CD4-positive, alpha-beta T cell treated with Interleukin-6 for 4 hours (primary cell): Measurements from ENCODE around the gene FKBP10.

Experiments
- DNase-seq: peaks from one replicate; pipeline ENCODE4 v3.0.0-alpha.2; 2020; ENCODE audit warnings: mixed read lengths

Gene FKBP10

DNA sequence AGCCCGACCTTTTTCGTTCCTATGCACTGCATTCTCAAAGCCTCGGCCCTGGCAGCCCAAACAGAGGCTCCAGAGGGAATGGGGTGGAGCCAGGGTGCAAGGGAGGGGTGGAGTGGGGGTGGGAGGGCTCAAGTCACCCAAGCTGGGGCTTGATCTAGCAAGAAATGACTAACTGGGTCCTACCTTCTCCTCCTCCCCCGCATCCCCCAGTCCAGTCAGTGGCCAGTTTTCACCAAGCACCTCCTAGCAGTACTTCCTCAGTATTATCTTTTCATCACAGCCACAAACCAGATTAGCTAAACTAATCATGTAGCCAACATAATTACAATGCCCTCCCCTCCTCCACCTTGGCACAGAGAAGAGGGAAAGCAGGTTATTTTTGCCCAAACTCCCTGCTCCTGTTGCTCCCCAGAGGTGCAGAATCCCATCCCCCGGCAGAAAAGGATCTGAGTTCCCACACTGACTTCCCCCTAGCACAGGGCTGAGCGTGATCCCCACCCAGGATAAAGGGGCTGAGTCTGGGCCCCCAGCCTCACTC is 28.5 kb upstream of the FKBP10 start:
- DNase-seq: no peak

DNA sequence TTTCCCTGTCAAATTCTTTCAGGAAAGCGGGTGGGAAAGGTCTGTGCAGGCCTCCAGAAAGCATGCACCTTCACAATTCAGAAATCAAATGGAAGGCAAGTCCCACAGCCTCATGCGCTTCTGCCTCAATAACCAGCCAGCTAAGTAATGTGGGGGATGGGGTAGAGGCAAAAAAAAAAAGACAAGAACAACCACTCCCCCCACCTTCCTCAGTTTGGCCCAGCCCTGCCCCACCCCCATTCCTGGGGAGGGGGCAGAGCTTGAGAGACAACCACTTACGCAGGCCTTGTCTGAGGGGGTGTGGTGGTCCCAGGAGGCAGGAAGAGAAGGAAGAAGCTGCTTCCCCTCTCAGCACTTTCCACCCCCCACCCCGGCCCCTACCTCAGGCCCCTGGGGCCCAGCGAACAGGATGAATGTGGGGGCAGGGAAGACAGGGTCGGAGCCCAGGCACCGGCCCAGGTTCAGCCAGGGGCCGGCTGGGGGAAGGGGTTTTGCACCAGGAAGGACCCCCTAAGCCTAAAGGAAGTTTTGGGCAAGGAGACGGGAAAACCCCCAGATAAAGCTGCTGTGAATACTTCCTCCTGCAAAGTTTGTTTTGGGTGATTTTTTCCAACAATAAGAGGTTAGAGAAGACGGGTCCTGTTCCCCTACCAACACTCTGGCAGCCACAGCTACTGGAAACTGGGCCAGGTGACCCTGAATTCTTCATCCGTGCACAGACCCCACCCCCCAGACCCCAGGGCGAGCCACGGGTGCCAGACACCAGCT is 27.5 kb upstream of the FKBP10 start:
- DNase-seq: no peak

- DNase-seq: no peak
Observed at GRCh38 chr17:41785859-41786226, 27.0 kb upstream of the FKBP10 start.

GRCh38 chr17:41786227-41787020 is 26.4 kb upstream of the FKBP10 start, which contains the start of gene JUP:
TSS of gene JUP (minus strand) at chr17:41786711. CDS start at chr17:41771854, 14,857 bp downstream.
- peak; percentile 91 for DNase-seq

DNA sequence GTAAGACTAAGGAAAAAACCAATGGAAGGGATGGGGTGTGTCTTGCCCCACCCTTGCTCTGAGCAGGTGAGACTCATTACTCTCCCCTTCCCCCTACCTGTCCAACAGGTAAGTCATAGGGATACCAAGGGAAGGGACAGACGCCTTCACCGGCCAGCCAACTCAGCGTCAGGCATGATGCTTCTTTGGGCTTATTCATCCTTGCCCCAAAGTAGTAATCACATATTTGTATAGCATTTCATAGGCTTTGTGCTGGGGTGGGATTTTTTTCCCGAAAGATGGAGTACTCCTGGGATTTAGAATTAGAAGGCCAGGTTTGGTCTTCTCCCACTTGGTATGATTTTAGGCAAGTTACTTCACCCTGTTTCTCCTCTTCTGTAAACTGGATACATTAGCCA is 25.8 kb upstream of the FKBP10 start:
- DNase-seq: no peak

DNA sequence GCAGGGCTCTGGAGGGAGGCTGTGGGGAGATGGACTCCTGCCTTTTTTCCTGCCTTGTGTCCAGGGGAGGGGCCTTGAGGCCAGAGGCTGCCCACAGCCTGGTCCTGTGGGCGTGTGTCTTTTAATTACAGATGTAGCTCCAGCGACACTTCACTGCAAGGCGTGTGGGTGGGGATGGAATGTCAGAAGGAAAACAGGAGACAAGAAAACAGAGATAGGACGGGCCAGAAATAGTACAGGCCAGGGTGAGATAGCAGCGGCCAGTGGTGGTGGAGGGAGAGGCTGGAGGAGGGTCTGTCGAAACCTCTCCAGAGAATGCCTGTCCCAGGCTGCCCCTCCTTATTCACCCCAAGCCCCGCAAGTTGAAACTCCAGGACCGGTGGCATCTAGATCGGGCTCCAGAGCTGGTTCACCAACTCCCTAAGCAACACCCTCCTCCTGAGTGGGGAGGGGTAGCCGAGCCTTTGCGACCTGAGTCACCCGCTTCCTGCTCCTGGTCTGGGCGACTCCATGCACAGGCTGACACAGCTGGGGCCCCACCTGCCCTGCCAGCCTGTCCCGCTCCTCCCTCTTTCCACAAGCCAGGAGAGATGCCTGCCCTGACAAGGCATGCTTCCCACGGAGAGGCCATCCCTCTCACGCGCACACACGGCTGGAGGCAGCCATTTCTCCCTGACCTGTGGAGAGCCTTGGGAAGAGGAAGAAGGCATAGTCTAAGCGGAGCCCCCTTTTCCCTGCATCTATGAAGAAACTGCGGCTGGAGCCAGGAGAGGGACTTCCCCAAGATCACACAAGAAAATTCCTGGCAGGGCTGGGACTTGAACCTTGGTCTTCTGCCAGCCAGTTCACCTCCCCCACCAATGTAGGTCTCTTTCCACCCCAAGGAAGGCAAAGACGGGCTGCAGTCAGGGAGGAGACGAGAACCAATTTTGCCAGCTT is 19.7 kb upstream of the FKBP10 start:
- peak; percentile 21 for DNase-seq

DNA sequence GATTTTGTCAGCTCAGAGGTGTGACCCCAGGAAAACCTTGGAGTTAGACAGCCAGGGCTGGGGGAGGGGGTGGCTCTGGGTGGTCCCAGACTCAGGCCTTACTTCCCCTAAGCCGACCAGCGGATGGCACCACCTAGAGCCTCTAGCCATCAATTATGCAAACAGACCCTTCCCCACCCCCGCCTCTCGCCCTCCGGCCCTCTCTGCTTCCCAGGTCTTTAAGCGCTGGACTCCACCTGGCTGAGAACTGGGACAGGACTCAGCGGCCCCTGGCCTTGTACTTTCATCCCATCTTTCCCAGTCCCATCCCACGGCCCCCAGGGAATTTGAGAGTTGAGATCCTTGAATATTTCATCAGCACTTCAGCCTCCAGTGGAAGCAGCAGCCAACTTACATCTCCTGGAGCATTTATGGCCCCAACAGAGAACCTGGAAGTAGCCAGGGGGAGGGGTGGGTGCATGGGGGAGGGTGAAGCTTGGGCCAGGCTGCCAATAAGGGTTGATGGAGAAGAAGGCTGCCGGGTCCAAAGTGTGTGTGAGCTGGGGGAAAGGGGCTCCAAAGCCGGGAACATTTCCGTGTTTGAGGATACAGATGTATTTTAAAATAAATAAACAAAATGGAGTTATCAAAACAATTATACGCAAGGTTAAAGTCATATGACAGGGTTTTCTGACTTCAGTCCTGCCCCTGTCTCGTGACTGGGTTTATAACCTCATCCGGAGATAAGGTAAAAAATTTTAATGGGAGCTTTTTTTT is 18.8 kb upstream of the FKBP10 start:
- no peak for DNase-seq

GRCh38 chr17:41794540-41794975 is 18.2 kb upstream of the FKBP10 start:
- no peak for DNase-seq

DNA sequence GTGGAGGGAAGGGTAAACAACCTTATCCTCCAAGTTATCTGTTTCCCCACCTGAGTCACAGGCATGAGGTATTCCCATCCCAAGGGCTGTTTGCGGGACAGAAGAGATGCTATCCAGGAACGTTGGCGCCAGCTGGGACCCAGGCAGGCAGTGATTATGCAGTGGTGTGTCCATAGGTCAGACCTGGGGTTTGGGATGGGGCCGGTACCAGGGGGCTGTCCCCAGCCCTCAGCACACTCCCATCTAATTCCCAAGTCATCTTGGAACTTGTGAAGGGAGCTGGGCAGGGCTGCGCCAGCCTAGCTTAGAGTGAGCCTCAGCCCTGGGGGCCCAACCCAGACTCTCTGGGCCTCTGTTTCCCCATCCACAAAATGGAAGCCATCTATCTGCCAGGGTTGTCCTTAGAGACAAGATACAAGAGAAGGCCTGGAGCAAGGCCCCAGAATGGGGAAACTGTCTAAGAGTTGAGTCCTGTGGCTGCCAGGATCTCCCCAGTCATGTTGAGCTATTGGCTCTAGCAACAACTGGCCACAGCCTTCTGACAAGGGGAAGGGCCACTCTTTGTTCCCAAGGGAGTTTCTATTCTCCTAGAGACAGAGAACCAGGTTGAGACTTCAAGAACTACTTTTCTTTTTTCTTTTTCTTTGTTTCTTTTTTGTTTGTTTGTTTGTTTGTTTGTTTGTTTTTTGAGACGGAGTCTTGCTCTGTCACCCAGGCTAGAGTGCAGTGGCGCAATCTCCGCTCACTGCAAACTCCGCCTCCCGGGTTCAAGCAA is 16.5 kb upstream of the FKBP10 start:
- DNase-seq: no peak

DNA sequence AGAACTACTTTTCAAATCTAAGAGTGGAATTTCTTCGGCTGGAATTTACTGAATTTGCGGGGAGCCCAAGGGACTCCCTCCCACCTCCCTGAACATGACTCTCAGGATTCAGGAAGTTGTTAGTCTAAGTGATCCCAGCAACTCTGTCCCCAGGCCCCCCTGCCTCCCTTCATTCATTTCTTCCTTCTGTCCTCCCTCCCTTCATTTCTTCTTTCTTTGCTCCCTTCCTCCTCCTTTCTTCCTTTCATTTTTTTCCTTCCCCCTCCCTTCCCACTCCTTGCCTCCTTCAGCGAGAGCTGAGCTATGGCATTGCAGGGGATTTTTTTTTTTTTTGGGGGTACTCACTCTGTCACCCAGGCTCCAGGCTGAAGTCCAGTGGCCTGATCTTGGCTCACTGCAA is 15.4 kb upstream of the FKBP10 start:
- DNase-seq: no peak

GRCh38 chr17:41799366-41799765 is 13.4 kb upstream of the FKBP10 start:
- no peak for DNase-seq

DNA sequence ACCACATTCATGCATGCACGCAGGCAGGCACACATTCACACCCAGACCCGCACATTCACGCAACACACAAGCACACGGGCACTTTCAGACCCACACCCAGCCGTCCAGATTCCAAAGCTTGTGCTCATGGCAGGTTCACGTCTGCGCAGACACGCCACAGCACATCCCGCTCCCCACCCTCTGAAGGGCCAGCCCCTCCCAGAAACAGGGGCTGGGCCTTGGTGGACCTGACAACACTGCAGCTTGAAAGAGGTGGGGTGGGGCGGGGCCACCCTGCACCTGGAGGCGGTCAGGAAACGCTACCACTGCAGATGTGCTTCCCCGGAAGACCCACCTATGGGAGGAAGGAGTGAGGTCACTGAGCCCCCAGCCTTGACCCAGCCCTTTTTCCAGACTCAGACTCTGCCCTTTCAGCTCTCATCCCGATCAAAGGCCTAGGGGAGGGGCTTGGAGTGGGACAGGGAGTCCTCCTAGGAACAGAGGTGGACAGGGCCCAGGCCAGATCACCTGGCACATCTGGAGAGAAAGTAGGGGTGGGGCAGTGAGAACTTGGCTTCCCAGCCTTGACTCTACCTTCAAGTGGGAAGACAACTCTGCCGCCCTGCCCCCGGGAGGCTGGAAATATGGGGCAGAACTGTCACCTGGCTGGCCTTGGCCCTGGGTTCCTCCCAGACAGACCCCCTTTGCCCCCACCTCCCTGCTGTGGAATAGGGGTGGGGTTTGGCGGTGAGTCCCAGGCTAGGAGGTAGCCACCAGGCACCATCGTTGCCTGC is 12.0 kb upstream of the FKBP10 start:
- DNase-seq: peak; percentile 50

DNA sequence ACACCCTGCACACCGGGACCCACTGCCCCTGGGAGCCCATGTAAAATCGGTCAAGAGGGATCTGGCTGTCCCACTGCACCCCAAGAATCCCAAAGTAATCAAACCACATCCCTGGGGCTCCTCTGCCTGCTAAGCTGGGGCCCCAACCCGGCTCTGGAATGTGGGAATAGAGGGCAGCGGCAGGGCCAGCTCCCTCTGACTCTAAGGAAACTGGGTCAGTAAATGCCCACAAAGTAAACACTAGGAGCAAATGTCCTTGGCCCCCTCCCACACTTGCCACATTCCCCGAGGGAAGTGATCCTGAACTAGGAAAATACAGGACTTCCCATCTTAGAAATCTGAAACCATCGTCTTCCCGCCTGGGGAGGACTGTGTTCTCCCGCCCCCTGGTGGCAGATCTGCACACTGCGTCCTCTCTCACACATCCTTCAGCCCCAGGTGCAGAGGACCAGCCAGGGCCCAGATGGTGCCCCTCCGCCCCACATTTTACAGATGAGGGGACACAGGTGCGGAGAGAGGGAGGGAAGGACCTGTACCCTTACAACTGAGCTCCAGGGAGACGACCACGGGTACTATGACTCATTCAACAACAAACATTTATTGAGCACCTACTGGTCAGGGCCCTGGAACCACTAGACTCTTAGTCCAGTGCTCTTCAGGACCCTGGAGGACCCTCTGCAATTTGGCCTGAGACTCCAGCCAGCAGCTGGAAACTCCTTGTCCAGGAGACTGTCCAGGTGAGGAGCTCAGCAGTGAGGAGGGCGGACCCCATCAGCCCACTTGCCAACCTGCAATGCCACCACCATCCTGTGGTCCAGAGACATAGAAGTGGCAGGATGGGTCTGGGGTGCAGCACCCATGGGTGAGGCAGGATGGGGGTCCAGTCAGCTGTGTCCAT is 11.2 kb upstream of the FKBP10 start:
- peak; percentile 84 for DNase-seq

- DNase-seq: no peak
Observed at GRCh38 chr17:41803049-41804020, 9.5 kb upstream of the FKBP10 start.

- no peak for DNase-seq
Observed at GRCh38 chr17:41806685-41807445, 5.9 kb upstream of the FKBP10 start.

GRCh38 chr17:41810659-41811548 is 1.9 kb upstream of the FKBP10 start:
- DNase-seq: no peak
